GM10847 (cell line): Measurements from ENCODE around the gene ANKRD13B.

ENCODE experiments used
- POLR2A ChIP-seq: IDR thresholded peaks from 2 replicates; pipeline ENCODE4 v1.6.1; 2011; ENCODE audit not compliant: insufficient read length; ENCODE audit errors: extremely low read depth

Gene ANKRD13B

DNA sequence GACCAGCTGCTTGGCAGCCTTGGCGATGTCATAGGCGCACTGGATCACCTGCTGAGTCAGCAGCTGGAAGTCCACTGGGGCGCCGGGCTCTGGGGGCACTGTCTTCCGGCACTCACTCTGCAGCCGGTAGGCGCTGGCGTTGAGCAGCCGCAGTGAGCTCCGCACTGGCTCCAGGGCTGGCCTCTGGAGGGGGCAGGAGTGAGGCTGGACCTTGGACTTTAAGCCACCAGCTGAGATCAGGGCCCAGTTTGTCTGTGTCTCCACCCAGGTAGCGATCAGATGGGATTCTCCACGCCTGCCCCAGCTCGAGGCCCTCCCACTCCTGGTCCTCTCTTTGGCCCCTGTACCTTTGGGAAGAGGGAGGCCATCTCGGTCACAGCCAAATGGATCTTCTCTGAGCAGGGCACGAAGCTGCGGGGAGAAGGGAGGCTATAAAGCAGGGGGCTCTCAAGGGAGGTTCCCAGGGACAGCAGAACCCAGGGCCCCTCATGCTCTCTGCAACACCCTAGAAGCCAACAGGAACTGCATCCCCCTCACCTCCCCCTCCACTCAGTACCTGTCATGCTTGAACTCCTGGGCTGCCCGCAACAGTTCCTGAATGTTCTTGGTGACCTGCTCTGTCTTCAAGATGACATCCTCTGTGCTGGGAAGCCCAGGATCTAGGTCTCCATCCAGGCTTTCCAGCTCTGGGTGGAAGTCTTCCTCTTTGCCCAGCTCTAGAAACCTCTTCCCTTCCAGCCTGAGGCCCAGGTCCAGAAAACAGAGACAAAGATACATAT, 18.0 kb upstream of the ANKRD13B start:
- no peak for TF ChIP-seq POLR2A

DNA sequence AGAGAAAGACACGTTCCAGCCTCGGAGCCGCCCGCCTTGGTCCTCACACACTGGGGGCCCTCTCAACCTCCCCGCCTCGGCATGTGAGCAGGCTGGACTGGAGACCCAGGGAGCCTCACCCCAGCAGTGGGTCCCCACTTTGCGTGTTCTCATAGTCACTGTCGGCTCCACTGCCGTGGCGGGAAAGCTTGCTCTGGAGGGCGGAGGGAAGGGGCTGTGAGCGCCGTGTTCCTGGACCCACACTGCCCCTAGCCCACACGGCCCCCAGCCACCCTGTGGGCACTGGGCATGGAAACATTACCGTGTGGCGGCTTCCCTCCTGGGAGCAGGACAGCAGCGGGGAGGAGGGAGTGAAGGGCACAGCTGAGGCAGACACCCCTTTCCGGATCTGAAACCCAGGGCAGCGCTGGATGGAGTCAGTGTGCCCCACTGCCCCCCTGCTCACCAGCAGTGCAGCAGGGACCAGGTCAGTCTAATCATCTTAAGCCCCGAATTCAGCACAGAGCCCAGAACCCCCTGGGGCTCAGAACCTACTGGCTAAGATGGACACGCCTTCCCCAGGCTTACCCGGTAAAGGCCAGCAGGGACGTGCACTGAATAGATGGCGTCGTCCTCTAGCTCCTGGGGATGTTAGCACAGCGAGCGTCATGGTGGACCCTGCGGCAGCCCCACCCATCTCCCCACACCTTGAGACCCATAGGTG, 17.3 kb upstream of the ANKRD13B start:
- TF ChIP-seq POLR2A = no peak

DNA sequence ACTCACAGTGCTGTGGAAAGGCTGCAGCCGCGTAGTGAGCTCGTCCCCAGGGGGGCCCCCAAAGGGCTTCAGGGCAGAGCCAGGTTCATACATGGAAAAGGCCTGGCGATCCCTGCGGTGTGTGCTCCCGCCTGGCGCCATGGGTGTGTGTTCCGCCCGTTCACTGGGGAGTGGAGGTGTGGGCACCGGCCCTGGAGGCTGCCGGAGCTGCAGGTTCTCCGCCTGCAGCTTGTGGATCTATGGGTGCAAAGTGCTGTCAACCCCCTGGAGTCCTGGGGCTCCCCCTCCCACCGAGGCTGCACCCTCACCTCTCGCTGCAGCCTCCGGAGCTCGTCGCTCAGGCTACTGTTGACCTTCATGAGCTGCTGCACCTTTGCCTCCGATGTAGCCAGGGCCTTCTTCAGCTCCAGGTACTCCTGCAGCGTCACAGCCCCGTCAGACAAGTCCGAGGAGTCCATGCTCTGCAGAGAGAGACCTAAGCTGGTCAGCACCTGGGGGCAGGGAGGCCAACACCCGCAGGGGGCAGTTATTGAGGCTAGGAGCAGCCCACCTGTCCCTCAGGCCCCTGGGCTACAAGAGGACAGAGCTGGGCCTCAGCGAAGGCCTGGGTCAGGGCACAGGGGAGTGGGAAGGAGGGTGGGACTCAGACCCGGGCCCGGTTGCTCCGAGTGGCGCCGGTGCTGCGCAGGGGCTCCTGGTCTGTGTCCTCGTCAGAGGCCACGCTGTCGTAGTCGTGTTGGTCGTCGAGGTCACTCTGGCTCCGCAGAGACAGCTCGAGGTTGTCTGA, 16.5 kb upstream of the ANKRD13B start:
- no peak for TF ChIP-seq POLR2A

DNA sequence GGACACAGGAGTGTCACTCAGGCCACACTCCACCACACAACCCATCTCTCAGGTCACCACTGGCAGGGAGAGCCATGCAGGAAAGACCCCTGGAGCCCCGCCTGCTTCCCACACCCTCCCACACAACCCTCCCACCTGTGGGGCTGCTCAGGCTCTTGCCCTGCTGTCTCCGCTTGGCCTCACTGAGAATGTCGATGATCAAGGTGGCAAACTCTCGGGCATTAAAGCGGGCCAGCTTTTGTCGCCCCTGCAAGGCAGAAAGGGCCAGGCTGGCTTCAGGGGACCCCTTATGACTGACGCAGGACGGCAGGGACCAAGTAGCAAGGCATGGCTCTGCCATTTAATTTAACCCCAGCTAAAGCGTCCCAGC, 15.9 kb upstream of the ANKRD13B start:
- TF ChIP-seq POLR2A = no peak

DNA sequence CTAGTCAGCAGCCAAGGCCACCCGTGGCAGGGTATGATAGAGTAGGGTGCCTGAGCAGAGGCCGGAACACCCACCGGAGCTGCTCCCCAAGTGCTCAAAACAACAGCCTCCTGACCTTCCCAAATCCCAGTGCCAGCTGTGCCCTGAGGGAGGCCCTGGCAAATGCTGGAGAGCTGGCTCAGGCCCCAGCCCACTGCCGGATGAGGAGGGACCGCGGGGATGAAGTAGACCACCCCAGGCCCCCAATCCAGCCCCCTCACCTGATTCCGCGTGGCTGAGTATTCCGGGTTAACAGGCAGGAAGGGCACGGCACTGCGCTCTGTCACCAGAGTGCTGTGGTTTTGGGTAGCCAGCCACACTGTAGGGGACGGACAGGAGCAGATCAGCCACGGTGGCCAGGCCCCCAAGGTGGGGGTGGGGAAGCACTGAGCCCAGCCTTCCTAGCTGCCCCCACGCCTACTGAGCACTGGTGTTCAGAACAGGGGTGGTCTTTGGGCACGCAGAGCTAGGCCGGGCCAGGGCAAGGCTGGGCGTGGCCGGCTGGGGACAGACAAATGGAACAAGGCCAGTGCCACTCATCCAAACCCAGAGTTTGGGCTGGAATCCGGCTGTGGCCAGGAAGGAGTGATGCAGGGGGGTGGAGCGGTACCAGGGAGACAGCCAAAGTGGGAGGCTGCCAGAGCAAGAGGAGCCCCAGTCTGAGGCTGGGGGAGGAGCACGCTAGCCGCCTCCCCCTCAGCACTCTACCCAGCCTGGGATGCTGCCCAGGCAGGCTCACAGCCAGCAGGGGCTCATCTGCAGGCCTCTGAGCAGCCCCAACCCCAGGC, 15.3 kb upstream of the ANKRD13B start:
- TF ChIP-seq POLR2A = no peak

DNA sequence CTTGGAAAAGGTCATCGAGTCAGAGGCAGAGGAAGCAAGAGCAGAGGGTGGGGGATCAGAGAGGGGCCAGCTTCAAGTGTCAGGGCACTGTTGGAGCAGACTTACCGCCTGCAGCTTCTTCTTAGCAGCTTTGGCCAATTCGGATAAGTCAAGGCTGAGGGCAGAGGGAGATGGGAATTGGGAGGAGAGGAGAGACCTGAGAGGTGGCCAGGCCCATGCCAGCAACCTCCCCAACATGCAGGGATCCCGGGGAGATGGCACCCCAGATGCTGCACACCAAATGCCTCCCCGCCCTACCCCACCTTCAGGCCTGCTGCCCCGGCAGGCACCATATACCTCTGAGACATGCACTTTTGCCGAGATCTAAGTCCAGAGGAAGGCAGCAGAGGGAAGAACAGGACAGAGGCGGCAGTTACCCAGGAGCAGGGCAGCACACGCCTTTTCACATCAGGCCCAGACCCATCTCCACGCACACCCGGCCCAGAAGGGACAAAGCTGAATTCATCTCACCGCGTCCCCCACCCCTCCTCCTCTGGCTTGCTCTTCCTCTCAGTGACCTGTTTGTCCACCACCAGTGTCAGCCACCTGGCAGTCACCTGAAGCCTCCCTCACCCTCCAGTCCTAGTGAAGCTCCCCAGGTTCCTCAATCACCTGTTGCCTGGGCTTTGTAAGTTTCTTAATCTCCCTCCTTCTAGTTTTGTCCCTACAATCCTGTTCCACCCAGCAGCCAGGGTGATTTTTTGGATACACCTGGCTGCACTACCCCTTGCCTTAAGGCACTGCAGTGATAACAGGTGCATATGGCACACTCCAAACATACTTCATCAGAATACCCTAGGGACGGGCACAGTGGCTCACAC, 14.1 kb upstream of the ANKRD13B start:
- no peak for TF ChIP-seq POLR2A

DNA sequence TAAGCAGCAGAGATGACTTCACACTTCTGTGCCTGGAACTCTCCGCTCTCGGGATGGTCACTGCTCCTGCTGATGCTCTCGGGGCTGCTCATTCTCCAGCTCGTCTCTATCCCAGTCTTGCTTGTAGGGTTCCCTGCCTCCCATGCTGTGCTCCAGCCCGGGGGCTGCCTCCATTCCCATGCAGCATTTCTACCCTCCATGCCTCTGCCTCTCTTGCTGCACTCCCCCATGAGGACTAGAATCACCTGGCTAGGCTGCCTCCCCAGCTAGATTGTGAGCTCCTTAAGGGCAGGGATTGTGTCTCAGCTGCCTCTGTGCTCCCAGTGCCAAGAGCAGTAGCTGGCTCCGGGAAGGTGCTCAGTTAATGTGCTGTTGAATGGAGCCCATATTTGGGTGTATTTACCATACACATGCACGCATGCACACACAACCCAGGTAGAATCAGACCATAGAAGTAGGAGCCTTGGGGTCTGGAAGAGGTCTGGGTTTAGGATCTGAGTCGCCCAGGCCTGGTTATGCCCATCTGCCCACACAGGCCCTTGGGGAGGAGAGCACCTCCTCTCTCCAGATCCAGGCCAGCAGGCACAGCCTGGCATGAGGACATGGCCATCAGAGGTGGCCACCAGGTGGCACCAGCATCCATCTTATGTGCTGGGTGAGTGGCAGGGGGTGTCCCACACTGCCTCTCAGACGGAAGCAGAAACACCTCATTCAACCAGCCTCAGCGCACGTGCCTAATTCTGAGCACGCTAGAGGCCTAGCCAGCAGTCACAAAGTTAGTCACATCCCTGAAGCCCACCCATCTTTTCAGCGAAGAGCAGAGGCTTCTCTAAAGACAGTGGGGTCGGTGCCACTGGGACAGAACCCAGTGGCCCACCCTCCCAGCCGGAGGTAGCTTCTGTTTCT, 12.8 kb upstream of the ANKRD13B start:
- TF ChIP-seq POLR2A = no peak

DNA sequence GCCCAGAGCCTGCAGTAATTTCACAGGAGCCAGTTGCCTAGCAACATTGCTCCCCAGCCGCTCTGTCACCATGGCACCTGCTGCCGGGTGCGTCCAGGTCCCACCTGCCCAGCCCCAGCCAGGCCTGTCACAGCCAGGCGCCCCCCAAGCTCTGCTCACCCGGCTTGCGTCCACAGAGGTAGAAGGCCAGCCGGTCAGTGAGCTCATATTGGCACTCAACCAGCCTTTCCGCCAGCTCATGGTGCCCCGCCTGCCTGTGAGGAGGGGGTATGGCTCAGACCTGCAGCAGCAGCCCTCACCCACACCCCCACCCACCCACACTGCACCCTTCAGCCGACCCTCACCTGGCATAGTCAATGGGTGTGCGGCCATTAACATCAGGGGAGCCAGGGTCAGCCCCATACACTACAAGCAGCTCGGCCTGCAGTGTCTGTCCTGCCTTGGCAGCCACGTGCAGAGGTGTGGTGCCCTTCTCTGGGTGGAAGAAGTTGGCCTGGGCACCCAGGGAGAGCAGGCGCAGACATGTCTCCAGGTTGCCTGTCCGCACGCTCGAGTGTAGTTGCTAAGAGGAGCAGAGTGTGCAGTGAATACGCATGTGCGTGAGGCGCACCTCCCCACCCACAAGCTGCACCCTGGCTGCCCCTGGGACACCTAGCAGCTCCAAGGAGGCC, 11.2 kb upstream of the ANKRD13B start:
- TF ChIP-seq POLR2A = no peak

DNA sequence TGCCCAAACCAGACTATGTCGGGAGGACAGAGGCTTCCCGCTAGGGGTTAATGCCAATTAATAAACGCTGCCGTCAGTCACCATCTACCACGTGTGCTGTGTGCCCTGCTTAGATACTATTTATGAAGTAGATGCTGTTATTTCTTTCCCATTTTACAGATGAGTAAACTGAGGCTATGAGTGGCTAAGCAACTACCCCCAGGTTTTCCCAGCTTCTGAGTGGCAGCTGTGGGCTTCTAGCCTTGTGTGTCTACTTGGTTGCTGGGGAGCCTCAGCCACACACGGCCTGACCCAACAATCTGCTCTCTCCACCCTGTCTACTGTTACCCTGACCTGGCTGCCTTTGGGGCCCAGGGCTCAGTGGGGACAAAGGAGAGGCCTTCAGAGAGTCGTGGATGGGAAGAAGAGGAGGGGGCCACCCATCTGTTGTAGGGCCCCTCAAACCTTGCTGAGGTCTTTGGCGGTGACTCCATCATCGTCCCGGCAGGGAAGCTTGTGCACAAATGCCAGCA, 10.6 kb upstream of the ANKRD13B start:
- no peak for TF ChIP-seq POLR2A

DNA sequence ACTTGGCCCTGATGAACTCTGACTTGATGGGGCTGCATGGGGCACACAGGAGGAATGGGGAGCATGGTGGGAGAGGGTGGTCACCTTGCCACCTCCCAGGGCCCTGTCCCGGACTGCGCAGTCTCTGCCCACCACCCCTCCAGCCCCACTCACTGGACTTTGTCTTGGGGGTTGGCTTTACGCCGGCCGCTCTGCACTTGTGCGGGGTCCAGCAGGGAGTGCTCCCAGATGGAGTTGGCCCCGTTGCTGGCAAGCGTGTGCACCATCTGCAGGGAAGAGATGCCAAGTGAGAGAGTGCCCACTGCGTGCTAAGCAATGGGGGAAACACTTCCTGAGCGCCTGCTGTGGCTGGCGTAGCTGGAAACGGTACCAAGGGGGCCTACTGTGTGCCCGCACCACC, 10.2 kb upstream of the ANKRD13B start:
- no peak for TF ChIP-seq POLR2A

DNA sequence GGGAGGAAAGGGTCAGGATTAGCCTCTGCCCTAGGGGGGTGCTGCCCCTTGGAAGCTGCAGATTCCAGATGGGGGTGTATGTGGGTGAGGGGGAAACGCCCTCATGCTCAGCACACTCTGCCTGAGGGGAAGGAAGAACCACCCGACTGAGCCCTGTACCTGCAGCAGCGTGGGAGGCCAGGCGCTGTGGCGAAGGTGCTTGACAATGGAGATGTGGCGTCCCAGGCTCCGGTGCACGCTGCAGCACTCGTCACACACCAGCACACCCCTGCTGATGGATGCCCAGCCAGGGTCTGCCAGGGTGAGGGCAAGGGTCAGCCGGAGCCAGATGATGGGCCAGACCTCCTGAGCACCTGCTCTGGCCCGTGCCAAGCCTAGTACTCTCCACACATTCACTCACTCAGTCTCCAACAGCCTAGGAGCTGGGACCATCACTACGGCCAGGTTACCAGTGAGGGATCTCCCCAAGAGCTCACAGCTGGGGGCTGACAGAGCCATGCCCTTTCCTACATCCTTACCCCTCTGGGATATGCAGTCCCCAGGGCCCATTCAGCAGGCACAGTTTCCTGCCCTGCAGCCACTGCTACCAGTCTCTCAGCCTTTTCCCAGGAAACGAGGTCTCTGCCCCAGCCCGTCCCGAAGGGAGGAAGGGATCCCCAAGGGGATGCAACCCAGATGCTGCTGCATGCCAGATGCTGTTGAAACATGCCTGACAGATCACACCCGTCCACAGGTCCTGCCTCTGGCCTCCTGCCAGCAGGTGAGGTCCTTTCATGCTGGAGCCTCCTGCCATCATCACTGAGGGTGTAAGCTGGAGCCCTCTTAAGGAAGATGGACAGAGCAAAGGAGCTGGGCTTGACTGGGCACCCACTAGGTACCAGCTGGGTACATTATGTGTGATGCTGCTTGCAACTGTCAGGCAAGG, 9.3 kb upstream of the ANKRD13B start:
- no peak for TF ChIP-seq POLR2A
